Amniotic epithelial cell (primary cell): ENCODE measurements around the gene SRMS.

Source experiments
- DNase-seq: peaks from one replicate; pipeline ENCODE4 v3.0.0-alpha.2; 2010; ENCODE audit warnings: low read depth

The SRMS gene

DNA sequence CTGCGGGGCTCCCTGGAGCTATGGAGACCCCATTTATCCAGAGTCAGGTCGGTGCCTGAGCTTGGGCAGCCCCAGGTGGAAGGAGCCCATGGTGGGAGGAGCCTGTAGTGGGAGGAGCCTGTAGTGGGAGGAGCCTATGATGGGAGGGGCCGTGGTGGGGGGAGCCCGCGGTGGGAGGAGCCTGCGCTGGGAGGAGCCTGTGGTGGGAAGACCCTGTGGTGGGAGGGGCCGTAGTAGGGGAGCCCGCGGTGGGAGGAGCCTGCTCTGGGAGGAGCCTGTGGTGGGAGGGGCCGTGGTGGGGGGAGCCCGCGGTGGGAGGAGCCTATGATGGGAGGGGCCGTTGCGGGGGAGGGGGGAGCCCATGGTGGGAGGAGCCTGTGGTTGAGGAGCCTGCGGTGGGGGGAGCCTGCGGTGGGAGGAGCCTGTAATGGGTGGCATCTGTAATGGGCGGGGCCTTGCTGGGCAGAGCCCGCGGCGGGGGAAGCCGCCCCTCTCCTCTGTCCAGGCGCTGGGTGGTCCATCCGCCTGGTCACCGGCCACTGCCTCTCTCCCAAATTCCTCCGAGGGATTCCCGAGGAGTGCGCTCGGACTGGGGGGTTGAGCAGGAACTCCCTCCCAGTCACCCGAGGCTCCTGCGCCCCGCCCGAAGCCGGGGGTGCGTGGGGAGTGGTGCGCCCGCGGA is 5.8 kb upstream of the SRMS start:
- peak; percentile 74 for DNase-seq

DNA sequence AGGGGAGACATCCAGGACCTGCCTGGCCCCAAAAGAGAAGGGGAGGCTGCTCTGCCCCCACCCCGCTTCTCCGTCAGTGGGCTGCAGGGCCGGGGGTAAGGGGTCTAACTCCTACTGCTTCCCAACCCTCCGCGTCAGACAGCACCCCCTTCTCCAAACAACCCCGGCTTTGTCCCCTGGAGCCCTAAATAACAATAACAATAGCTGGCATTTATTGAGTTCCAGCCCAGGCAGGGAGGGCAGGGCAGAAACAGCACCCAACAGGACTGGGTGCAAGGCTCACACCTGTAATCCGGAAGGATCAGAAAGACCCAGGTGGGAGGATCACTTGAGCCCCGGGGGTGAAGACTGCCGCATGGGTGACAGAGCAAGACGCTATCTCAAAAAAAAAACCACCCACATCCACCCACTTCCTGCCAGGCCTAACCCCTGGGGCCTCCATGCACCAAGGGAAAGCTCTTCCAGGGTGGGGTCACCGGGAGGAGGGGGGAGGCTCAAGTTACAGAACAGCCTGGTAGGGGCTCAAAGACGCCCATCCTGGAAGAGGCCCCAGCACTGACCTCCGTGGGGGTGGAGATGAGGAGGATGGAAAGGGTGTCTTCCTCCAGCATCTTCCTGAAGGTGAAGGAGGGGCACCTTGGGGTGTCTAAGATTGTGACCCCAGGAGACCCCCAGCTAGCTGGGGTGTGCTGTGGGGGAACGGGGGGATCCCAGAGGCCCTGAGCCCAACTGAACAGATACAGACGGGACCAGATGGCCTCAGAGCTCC is 5.1 kb upstream of the SRMS start:
- no peak for DNase-seq

DNA sequence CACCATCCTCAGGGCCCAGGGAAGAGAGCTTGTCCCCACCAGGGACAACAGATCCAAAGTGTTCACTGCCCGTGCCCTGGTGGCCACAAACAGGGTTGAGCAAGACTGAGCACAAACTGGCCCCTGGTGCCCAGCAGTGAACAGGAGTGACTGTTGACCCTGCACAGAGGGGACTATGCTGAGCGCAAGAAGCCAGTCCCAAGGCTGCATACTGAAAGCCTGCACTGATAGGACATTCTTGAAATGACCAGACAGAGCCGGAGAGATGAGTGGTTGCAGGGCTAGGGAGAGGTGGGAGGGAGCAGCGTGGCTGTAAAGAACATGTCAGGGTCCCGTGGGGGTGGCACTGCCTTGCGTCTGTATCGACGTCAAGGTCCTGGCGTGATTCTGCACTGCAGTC is 3.5 kb upstream of the SRMS start:
- no peak for DNase-seq

DNA sequence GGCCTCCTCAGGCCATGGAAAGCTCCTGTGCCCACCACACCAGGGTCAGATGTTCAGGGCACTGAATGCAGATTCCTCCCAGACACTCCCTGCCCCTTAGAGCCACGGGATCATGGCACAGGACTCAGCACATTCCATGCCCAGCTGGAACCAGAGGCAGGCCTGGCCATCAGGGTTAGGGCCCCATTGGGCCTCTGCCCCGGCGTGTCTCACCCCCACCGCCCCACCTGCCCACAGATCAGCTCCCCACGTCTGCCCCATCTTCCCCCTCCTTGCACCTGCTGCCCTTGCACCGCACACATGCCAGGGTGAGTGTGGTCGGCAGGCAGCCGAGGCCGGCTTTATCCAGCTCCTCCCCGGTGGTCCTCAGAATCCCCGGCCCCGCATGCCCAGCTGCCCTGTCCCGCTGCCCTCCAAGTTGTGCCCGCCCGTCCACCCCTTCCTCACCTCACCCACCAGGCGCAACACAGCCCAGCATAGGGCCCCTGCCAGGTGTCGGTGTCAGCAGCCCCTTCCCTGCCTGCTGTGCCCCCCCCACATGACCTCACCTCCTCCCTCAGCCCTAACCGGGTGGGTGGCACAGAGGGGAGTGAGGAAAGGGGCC is 2.2 kb upstream of the SRMS start:
- no peak for DNase-seq

DNA sequence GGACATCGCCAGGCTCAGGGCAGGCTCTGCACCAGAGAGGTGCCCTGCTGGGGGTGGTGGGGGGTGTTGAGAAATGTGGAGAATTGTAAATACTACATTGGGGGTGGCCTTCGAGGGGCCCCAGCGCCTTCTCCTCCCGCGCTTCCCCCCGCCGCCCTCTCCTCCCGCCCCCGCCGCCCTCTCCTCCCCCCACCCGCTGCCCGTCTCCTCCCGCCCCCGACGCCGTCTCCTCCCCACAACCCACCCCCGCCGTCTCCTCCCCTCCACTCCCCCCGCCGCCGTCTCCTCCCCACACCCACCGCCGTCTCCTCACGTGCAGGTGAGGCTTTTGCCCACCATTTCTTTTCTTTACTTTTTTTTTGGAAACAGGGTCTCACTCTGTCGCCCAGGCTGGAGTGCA is 1.5 kb upstream of the SRMS start:
- no peak for DNase-seq

DNA sequence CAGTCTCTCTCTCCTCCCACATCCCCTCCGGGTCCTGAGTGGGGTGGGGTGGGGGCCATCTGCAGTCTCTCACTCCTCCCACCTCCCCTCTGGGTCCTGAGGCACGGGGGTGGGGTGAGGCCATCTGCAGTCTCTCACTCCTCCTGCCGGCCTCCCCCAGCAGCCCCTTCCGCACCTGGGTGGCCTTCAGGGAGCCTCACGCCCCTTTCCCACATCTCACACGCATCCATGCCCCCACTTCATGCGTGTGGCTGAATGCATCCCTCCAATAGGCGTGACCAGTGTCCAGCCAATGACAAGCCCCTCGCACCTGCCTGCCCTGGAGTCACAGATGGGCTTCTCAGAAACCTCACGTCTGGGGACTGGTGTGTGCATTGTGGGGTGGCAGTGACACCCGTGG is 993 bp upstream of the SRMS start:
- no peak for DNase-seq

DNA sequence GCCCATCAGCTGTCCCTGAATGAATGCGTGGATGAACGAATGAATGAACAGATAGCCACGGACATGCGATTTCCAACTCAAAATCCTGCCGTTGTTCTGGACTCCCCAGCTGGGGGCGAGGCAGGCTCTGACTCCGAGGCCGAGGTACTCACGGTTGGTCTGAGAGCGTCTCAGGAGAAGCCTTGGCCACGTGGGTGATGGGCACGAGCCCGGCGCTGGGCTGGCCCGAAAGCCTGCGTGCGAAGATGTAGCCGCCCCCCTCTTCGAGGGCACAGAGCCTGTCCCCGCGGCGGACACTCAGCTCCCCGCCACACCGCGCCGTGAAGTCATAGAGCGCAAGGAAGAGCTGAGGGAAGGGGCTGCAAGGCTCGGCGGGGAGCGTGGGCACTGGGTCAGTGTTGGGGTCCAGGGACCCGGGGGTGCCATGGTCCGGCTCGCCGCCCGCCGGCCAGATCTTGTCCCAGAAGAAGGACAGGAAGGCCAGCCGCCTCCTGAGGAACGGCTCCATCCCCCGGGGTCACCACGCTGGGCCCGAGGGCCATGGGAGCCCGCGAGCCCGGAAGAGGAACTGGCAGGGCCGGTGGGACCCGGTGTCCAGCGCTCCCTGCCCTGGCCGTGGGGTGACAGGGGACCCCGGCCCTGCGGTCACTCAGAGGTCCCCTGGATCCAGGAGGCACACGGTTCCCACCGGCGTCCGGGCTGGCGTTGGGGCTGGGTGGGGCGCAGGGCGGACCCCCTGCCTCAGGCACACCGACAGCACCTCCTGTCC is 409 bp downstream of the SRMS start:
- no peak for DNase-seq

DNA sequence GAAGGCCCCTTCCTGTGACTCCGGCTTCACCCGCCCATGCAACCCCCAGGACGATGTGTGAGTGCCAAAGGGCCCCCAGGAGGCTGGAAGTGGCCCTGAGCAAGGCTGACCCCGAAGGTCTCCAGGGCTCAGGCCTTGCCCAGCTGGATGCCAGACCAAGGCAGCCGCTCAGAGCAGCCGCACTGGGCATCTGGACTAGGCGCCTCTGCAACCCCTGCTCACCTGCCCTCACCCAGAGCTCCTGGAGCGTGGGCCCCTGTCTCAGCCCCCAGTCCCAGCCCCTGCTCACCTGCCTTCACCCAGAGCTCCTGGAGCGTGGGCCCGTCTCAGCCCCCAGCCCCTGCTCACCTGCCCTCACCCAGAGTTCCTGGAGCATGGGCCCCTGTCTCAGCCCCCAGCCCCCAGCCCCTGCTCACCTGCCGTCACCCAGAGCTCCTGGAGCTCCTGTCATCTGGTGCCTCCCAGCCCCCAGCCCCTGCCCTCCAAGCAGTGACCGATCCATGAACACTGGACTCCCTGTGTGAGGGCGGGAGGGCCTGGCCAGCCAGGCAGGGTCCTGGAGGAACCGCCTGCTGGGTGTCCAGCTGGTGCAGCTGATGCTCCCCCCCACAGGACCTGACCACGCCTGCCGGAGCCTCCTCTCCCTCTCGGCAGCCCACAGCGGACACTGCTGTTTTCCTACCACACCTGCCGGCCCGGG is 1.1 kb downstream of the SRMS start:
- no peak for DNase-seq

DNA sequence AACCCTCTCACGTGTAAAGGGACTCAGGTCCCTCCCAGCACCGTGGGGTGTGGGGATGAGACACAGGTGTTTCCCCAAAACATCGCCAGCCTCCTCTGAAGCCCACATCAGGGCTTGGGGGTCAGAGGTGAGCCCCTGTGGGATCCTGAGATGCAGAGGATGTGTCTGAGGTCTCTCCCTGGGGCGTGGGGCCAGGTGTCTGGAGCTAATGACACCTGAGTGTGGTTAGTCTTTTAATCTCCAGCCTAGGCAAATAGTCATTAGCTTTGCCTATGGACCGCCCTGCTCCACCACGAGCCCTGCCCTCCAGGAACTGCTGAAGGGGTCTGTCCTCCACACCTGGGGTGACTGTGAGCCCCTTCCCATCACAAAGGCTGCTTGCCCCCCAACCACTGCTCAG is 1.7 kb downstream of the SRMS start:
- DNase-seq, result no peak

DNA sequence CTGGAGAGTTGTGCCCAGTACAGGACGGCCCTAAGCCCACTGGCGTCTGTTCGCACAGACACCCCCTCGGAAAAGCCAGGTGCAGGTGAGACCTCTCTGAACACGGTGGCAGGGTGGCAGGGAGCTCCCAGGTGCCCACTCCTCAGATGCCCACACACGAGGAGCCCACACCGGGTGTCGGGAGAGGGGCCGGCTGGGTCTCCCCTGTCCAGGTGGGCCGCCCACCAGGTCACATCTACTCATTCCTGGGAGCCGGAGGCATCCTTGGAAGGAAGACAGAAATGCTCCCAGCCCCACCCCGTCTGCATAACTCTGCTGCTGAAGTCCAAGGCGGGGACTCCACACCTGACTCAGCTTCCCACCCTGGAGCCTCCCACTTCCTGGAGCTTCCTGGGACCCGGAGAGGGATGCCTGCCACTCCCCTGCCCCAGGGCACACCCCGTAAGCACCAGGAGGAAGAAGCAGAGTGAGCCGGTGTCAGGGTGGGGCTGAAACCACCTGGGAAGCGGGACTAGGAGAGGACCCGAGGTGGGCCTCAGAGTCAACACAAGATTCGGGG is 2.5 kb downstream of the SRMS start:
- DNase-seq, result no peak

DNA sequence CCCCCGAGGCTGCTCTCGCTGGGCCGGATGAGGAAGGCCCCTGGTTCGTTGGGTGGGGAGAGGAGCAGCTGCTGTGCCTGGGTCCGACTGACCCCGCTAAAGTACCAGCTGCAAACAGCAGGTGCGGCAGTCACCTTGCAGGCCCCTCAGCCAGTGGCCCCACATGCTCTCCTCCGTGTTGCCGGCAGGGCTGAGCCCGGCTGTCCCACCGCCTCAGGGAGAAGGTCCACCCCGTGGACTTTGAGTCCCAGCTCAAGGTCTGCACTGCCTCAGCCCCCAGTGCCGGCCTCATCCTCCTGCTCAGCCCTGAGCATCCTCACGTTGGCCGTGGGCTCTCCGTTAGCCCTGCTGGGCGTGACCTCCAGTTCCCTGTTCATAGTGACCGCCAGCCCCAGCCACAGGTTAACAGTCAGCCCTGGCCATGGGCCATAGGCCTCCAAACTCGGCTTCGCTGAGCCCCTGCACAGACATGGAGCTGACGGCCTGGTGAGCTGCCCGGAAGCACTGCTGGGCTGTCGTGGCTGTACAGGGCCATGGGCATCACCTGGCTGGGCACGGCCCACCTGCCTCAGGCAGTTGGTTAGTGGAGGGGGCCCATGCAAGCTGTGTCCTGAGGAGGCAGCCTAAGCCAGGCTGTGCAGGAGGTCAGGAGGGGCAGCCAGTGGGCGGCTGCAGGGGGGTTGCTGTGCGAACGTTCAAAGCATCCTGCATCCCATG is 3.1 kb downstream of the SRMS start:
- DNase-seq, result no peak

DNA sequence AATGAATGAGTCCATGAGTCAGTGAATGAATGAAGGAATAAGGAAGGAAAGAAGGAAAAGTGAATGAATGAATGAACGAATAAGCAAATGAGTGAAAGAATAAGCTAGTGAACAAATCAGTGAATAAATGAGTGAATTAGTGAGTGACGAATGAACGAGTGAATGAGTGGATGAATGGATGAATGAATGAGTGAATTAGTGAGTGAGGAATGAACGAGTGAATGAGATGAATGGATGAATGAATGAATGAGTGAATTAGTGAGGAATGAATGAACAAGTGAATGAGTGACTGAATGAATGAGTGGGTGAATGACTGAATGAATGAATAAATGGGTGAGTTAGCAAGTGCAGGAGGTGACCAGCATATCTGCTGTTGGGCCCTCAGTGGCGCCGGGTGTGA is 3.8 kb downstream of the SRMS start:
- DNase-seq, result no peak

DNA sequence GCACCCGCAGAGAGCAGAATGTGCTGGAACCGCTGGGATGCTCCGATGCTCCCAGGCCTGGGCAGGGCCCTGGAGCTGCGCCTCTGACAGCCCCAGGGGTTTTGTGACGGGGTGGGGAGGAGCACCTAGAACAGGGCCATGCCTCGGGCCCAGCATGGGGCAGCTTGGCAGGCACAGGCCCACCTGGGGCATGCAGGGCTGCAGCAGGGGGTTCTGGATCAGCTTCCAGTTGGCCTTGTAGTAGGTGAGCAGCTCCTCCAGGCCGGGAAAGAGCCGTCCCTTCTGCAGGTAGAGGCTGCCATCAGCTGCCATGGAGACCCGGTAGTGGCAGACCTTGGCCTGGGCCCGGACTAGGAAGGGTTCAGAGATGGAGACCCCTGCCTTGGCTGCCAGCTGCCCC is 4.4 kb downstream of the SRMS start:
- no peak for DNase-seq

DNA sequence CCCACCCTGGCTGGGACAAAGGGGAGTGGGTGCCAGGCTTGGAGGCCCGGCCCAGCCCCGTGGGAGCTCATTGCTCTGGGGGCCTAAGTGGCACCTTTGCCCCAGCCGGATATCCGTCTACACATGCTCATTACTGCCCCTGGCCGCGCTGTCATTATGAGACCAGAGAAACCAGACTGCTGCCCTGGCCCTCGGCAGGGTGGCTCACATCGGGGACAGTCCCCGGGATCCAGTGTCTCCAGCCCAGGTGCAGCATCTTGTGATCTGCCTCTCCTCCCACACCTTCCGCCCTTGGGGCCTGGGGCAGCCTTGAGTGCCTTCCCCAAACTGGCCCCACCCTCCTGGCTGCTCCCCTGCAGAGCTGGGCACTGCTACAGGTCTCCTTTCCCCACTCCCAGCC is 4.9 kb downstream of the SRMS start:
- DNase-seq, result no peak

DNA sequence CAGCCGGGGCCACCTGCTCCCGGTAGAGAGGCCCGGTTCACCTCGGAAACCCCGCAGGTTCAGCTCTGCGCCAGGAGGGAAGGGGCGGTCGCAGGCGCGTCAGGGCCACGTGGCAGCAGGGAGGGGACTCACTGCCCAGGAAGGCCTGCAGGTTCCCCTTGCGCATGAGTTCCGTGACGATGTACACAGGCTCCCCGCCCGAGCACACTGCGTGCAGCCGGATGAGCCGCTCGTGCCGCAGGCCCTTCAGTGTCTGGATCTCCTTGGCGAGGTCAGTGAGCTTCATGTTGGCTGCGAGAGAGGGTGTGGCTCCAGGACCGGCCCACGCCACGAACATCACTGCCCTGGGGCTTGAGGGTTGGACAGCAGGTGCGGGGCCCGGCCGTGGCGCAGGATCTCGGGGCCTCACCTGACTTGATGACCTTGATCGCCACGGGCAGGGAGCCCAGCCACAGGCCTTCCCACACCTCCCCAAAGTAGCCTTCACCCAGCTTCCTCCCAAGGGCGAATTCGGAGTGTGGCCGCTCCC is 5.5 kb downstream of the SRMS start:
- no peak for DNase-seq

DNA sequence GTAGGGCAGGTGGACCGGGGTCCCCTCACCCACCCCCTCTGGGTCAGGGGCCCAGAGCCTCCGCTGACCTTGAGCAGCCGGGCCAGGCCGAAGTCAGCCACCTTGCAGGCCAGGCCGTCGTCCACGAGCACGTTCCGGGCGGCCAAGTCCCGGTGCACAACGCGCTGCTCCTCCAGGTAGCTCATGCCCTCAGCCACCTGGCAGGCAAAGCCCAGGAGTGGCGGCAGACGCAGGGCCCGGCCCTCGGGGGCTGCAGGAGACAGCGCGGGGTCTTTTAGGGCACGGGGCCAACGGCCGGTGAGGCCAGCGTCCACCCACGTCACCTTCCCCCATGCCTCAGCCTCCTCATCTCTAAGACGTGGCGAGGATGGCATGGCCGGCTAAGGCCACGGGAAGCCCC is 6.2 kb downstream of the SRMS start:
- DNase-seq, result no peak

DNA sequence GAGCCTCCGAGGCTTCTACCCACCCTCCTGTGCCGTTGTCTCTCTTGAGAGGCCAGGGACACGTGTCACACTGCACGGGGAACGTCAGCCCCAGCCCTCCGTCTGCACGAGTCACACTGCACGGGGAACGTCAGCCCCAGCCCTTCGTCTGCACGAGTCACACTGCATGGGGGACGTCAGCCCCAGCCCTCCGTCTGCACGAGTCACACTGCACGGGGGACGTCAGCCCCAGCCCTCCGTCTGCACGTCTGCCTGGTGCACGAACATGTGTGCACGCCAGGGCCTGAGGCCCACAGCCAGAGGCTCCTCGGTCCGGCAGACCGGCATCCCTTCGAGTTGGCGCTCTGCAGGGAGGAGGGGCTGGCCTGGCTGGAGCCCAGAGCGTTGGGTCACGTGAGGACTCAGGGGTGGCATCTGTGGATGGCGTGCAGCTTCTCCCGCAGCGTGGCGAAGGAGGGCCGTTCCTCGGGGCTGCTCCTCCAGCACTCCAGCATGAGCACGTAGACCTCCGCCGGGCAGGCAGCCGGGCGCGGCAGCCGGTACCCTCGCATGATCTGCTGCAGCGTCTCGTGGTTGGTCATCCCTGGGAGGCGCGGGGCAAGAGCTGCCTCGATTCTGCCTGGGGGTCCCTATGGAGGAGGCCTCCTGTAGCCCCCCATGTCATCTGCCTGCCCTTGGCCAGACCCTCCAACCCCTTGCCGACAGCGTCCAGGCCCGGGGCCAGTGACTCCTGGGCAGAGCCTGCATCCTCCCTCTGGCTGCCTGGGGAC is 6.9 kb downstream of the SRMS start:
- no peak for DNase-seq

DNA sequence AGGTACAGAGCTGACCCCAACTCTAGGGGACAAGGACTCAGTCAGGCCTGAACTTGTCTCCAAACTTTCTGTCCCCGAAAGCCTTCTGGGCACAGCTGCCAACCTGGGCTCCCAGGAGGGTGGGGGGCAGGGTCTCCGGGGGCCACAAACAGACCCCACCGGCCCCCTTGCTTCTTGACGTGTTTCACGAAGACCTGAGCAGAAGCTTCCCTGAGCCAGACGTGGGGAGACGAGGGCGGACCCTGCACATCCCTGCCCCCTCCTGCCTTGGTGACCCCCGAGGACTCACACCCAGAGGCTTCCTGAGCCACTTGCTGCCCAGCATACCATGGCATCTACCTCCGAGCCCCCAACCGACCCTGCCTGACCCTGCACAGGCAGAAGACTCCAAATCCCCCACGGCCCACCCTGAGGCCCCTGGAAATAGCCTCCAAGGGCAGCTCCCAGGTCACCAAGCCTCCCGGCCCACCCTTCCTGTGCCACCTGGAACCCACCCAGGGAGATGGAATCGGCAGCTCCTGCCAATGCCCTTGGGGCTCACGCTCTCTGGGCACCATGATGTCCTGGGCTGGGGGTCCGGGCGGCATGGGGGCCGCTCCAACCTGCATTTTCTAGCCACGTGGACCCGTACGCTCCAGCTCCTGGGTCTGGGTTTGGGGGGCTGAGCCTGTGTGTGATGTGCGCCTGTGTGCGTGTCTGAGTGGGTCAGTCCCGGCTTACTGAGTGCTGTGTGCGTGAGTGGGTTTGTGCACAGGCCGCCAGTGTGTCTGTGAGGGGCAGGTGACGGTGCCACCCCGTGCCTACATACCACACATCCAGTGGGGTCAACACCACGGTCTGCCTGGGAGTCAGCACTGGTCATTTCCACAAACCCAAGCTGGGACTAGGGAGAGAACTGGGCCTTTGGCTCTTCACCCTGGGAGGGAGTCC is 7.8 kb downstream of the SRMS start:
- no peak for DNase-seq

DNA sequence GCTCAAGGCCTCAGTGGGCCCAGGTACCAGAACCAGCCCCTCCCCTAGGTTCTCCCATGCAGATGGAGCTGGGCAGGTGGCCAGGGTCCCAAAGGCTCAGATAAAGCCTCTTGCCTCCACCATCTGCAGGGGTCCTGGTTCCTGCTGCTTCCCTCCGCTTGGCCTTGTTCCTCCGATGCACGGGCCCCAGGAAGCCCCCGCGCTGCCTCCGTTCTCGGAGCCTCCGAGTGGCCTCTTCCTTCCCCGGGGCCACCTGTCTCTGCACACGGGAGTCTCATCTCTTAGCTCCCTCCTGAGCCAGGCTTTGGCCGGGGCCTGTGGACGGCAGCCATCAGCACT is 8.5 kb downstream of the SRMS start:
- DNase-seq, result no peak
